Loucy (cell line): ENCODE measurements around the gene DUSP9.

Experiments
- H2AFZ ChIP-seq: fragments of 200-600 bp; sonication (generic); 2 replicates; pipeline ENCODE4 v1.6.0; 2016; ENCODE audit warnings: antibody characterized with exemption, mild to moderate bottlenecking, low read length, moderate library complexity
- H3F3A ChIP-seq: fragments of 200-600 bp; 2 replicates; pipeline ENCODE4 v1.6.0; 2016; ENCODE audit warnings: antibody characterized with exemption, low read depth, mild to moderate bottlenecking
- H3K27me3 ChIP-seq: fragments of 200-600 bp; sonication (generic); 2 replicates; pipeline ENCODE4 v1.6.1; 2014; ENCODE audit warnings: low read length, mild to moderate bottlenecking; ENCODE audit not compliant: insufficient read depth, poor library complexity, severe bottlenecking
- H3K36me3 ChIP-seq: fragments of 200-600 bp; sonication (generic); 2 replicates; pipeline ENCODE4 v1.6.1; 2016; ENCODE audit warnings: low read length; ENCODE audit not compliant: insufficient read depth
- H3K4me1 ChIP-seq: fragments of 200-600 bp; sonication (generic); 2 replicates; pipeline ENCODE4 v1.5.1; 2014; ENCODE audit warnings: low read length, mild to moderate bottlenecking; ENCODE audit not compliant: insufficient read depth, poor library complexity, severe bottlenecking
- H3K4me2 ChIP-seq: fragments of 200-600 bp; sonication (generic); 2 replicates; pipeline ENCODE4 v1.6.0; 2014; ENCODE audit warnings: antibody characterized with exemption, low read length, low read depth, mild to moderate bottlenecking; ENCODE audit not compliant: poor library complexity, severe bottlenecking
- H3K4me3 ChIP-seq: fragments of 200-600 bp; sonication (generic); 2 replicates; pipeline ENCODE4 v1.5.1; 2014; ENCODE audit warnings: low read length, mild to moderate bottlenecking, mixed read lengths; ENCODE audit not compliant: poor library complexity, severe bottlenecking
- H3K79me2 ChIP-seq: fragments of 200-600 bp; sonication (generic); 2 replicates; pipeline ENCODE4 v1.6.1; 2014; ENCODE audit warnings: low read length; ENCODE audit not compliant: insufficient read depth
- H3K9ac ChIP-seq: fragments of 200-600 bp; sonication (generic); 2 replicates; pipeline ENCODE4 v1.6.0; 2014; ENCODE audit warnings: mild to moderate bottlenecking, low read depth, low read length, moderate library complexity; ENCODE audit not compliant: poor library complexity, severe bottlenecking
- H3K9me2 ChIP-seq: fragments of 200-600 bp; sonication (generic); replicated peaks from 2 replicates; pipeline ENCODE4 v1.6.1; 2016; ENCODE audit warnings: low read depth, low read length, mixed read lengths
- H3K9me3 ChIP-seq: fragments of 200-600 bp; sonication (generic); 2 replicates; pipeline ENCODE4 v1.6.1; 2014; ENCODE audit warnings: mild to moderate bottlenecking, antibody characterized with exemption, low read length, low read depth; ENCODE audit not compliant: insufficient read depth
- H4K20me1 ChIP-seq: fragments of 200-600 bp; sonication (generic); 2 replicates; pipeline ENCODE4 v1.6.0; 2014; ENCODE audit warnings: antibody characterized with exemption, low read length, mild to moderate bottlenecking; ENCODE audit not compliant: insufficient read depth, poor library complexity, severe bottlenecking
- EZH2phosphoT487 ChIP-seq: fragments of 200-600 bp; IDR thresholded peaks from 2 replicates; pipeline ENCODE4 v1.6.1; 2018; ENCODE audit warnings: antibody characterized with exemption, mild to moderate bottlenecking, moderate library complexity, borderline replicate concordance
- TF ChIP-seq, protein P1 (sequence below): fragments of 200-600 bp; sonication (generic); conservative IDR thresholded peaks from 2 replicates; pipeline ENCODE4 v1.5.1; 2014; ENCODE audit warnings: mild to moderate bottlenecking, antibody characterized with exemption, low read length

Gene DUSP9

DNA sequence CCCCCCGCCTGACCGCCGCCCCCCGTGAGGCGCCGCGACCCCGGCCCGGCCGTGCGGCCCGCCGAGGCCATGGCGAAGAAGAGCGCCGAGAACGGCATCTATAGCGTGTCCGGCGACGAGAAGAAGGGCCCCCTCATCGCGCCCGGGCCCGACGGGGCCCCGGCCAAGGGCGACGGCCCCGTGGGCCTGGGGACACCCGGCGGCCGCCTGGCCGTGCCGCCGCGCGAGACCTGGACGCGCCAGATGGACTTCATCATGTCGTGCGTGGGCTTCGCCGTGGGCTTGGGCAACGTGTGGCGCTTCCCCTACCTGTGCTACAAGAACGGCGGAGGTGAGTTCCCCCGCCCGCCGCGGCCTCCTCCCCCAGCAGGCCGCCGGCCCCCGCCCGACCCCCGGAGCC, 41.5 kb downstream of the DUSP9 start:
- H3K4me3 ChIP-seq: no peak overlapping the region
- H3K79me2 ChIP-seq: no peaks in the 10 kb centered on the region
- no peaks in the 10 kb centered on the region for H3K36me3 ChIP-seq
- H3K4me1 ChIP-seq: no peaks in the 10 kb centered on the region
- no peaks in the 10 kb centered on the region for H3K9me3 ChIP-seq
- no peak overlapping the region for H3K9ac ChIP-seq
- no peak overlapping the region for H2AFZ ChIP-seq
- no peaks in the 10 kb centered on the region for H3K27me3 ChIP-seq
- no peak overlapping the region for H3K4me2 ChIP-seq
- no peaks in the 10 kb centered on the region for H4K20me1 ChIP-seq
- TF ChIP-seq, protein P1, sequence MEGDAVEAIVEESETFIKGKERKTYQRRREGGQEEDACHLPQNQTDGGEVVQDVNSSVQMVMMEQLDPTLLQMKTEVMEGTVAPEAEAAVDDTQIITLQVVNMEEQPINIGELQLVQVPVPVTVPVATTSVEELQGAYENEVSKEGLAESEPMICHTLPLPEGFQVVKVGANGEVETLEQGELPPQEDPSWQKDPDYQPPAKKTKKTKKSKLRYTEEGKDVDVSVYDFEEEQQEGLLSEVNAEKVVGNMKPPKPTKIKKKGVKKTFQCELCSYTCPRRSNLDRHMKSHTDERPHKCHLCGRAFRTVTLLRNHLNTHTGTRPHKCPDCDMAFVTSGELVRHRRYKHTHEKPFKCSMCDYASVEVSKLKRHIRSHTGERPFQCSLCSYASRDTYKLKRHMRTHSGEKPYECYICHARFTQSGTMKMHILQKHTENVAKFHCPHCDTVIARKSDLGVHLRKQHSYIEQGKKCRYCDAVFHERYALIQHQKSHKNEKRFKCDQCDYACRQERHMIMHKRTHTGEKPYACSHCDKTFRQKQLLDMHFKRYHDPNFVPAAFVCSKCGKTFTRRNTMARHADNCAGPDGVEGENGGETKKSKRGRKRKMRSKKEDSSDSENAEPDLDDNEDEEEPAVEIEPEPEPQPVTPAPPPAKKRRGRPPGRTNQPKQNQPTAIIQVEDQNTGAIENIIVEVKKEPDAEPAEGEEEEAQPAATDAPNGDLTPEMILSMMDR: no peak
- no peaks in the 10 kb centered on the region for H3K9me2 ChIP-seq
- H3F3A ChIP-seq: no peaks in the 10 kb centered on the region

DNA sequence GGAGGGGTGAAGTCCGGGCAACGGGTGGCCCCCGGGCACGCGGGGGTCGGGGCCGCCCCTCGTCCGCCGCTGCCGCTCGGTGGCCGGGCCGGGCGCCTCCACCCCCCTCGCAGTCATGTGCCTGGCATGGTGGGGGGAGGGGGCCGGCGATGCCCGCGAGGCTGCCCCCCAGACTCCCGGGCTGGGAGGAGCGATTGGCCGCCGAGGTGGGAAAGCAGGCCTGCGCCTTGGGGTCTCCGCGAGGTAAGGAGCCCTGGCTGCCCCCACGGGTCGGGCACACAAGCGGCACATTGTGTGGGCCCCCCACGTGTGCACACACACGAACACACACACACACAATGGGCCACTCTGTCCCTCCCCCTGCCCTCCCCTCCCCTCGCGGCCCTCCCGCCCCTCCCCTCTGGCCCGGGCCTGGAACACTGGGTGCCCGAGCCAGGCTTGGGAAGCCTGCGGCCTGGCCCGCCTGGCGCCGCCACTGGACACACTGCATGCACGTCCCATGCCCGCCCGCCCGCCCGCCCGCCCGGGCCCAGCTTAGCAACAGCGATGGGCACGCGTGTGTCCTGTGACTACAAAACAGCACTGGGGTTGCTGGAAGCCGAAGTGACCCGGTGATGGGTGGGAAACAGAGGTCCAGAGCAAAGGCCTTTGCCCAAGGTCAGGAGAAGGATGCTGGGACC, 42.0 kb downstream of the DUSP9 start:
- no peaks in the 10 kb centered on the region for H3K27me3 ChIP-seq
- no peaks in the 10 kb centered on the region for H3K9me2 ChIP-seq
- no peak overlapping the region for H3K4me3 ChIP-seq
- H3F3A ChIP-seq: no peaks in the 10 kb centered on the region
- no peak overlapping the region for H3K4me2 ChIP-seq
- no peaks in the 10 kb centered on the region for H4K20me1 ChIP-seq
- H3K4me1 ChIP-seq: no peaks in the 10 kb centered on the region
- H3K9ac ChIP-seq: no peak overlapping the region
- no peaks in the 10 kb centered on the region for H3K36me3 ChIP-seq
- TF ChIP-seq, protein P1: no peak
- no peak for TF ChIP-seq EZH2phosphoT487
- no peaks in the 10 kb centered on the region for H3K9me3 ChIP-seq
- no peak overlapping the region for H2AFZ ChIP-seq
- H3K79me2 ChIP-seq: no peaks in the 10 kb centered on the region

- TF ChIP-seq, protein P1: no peak
- TF ChIP-seq EZH2phosphoT487: no peak
- Histone ChIP-seq H4K20me1 (no peaks in the 10 kb centered on the region), H3K9ac (no peak overlapping the region), H3K36me3 (no peaks in the 10 kb centered on the region), H3K4me1 (no peaks in the 10 kb centered on the region), H3K9me2 (no peaks in the 10 kb centered on the region), H3K9me3 (no peaks in the 10 kb centered on the region), H3K4me2 (no peak overlapping the region), H3K27me3 (no peaks in the 10 kb centered on the region), H2AFZ (no peak overlapping the region), H3F3A (no peaks in the 10 kb centered on the region), H3K79me2 (no peaks in the 10 kb centered on the region), H3K4me3 (no peak overlapping the region)
Observed at GRCh38 chrX:153689654-153690465, 42.9 kb downstream of the DUSP9 start.
